HepG2 (cell line): ENCODE results near the gene PIAS1. TPM values are rescaled to one million over a fixed set of nuclear protein-coding genes. Genes with fewer than 3 reads are reported as not detected.

Experiments used
- ATAC-seq: fragments of 200-7000 bp; cut with Tn5 transposase; 3 replicates; pipeline ENCODE4 v1.9.1; 2020; ENCODE audit warnings: mild to moderate bottlenecking, moderate library complexity
- BruUV-seq: library from RNA; stranded (reverse); fragments of 400-500 nt; replicated peaks from 2 replicates; lab custom pipeline; 2021; lab: Mats Ljungman, UMichigan
- CTCF ChIA-PET: fragments of 300-600 bp; formaldehyde crosslinking; extraction: SDS; loops from one replicate; lab custom pipeline; 2021; ENCODE audit warnings: low total read pairs, inconsistent platforms, low intra/inter-chr PET ratio; lab: Yijun Ruan, JAX
- POLR2A ChIA-PET: fragments of 350-600 bp; sonication (Branson Sonifier 250); formaldehyde crosslinking; loops from one replicate; lab custom pipeline; 2020; ENCODE audit warnings: antibody characterized with exemption, inconsistent platforms; lab: Yijun Ruan, JAX
- DNase-seq: peaks from one replicate; pipeline ENCODE4 v3.0.0-alpha.2; 2015; ENCODE audit warnings: low spot score
- FAIRE-seq: peaks from 3 replicates; lab custom pipeline; 2011; peaks lifted over from hg19 to GRCh38; lab: Jason Lieb, UNC
- H2AFZ ChIP-seq: one replicate; pipeline ENCODE4 v1.6.1; 2011; ENCODE audit warnings: low read length, inconsistent platforms
- H3K27ac ChIP-seq: fragments of 300-600 bp; 3 replicates; pipeline ENCODE4 v1.8.0; 2011; ENCODE audit warnings: mixed run types, mild to moderate bottlenecking, mixed read lengths, low read length, inconsistent platforms; ENCODE audit not compliant: insufficient read depth; ENCODE audit errors: extremely low read length
- H3K27me3 ChIP-seq, 2 experiments: fragments of 200-600 bp in 1 of 2; 2 replicates in 1 of 2; 3 replicates in 1 of 2; pipeline versions ENCODE4 v1.6.0 to v1.8.0; 2011; ENCODE audit warnings: low read length in 2 of 2, mild to moderate bottlenecking in 2 of 2, moderate library complexity in 2 of 2, inconsistent platforms in 1 of 2; ENCODE audit not compliant: insufficient read depth in 2 of 2, control insufficient read depth in 1 of 2
- H3K36me3 ChIP-seq, 2 experiments: fragments of 200-600 bp in 1 of 2; replicated peaks in 1 of 2; 2 replicates in 1 of 2; 3 replicates in 1 of 2; pipeline versions ENCODE4 v1.5.1 to v1.8.0; 2011; ENCODE audit warnings: low read length in 2 of 2, inconsistent platforms in 1 of 2; ENCODE audit not compliant: insufficient read depth in 2 of 2, control insufficient read depth in 1 of 2
- H3K4me1 ChIP-seq: 2 replicates; pipeline ENCODE4 v1.5.1; 2012; ENCODE audit warnings: low read length, inconsistent platforms; ENCODE audit not compliant: insufficient read depth
- H3K4me2 ChIP-seq: 2 replicates; pipeline ENCODE4 v1.6.0; 2011; ENCODE audit warnings: low read depth, low read length, inconsistent platforms
- H3K4me3 ChIP-seq, 3 experiments: fragments of 200-600 bp in 1 of 3; sonication (generic), shearing (Covaris generic) in 1 of 3; replicated peaks in 1 of 3; 2 replicates each; pipeline ENCODE4 v1.5.1; 2011 to 2016; ENCODE audit warnings: low read length in 3 of 3, inconsistent platforms in 2 of 3, low read depth in 2 of 3, mild to moderate bottlenecking in 2 of 3, control low read depth in 1 of 3, mixed read lengths in 1 of 3; ENCODE audit not compliant: insufficient read depth in 1 of 3
- H3K79me2 ChIP-seq: one replicate; pipeline ENCODE4 v1.6.1; 2011; ENCODE audit warnings: low read length, inconsistent platforms; ENCODE audit not compliant: insufficient read depth
- H3K9ac ChIP-seq: 2 replicates; pipeline ENCODE4 v1.6.0; 2011; ENCODE audit warnings: mild to moderate bottlenecking, low read depth, low read length, inconsistent platforms; ENCODE audit not compliant: insufficient read depth
- H3K9me3 ChIP-seq: 2 replicates; pipeline ENCODE4 v1.5.1; 2012; ENCODE audit warnings: mild to moderate bottlenecking, low read length
- H4K20me1 ChIP-seq: 2 replicates; pipeline ENCODE4 v1.6.0; 2011; ENCODE audit warnings: inconsistent platforms, mild to moderate bottlenecking, low read length, moderate library complexity; ENCODE audit not compliant: insufficient read depth
- CBX5 ChIP-seq: sonication (generic); formaldehyde crosslinking; IDR thresholded peaks from 2 replicates; pipeline ENCODE4 v1.4.0; 2020; ENCODE audit warnings: missing genetic modification reagents, borderline replicate concordance
- FLYWCH1 ChIP-seq: sonication (generic); formaldehyde crosslinking; IDR thresholded peaks from 2 replicates; pipeline ENCODE4 v1.8.1; 2023; ENCODE audit warnings: mild to moderate bottlenecking, missing genetic modification reagents
- IKZF1 ChIP-seq: fragments of 450-650 bp; IDR thresholded peaks from 2 replicates; pipeline ENCODE4 v1.7.1; 2016
- MEF2D ChIP-seq: sonication (generic); formaldehyde crosslinking; IDR thresholded peaks from 2 replicates; pipeline ENCODE4 v1.5.1; 2020; ENCODE audit warnings: mild to moderate bottlenecking, missing genetic modification reagents
- SKI ChIP-seq: fragments of 450-650 bp; IDR thresholded peaks from one replicate; pipeline ENCODE4 v1.6.1; 2018; ENCODE audit warnings: mild to moderate bottlenecking; ENCODE audit not compliant: partially characterized antibody
- ZFP1 ChIP-seq: IDR thresholded peaks from 2 replicates; pipeline ENCODE4 v1.6.1; 2016
- ZNF235 ChIP-seq: sonication (generic); formaldehyde crosslinking; IDR thresholded peaks from 2 replicates; pipeline ENCODE4 v1.8.1; 2023; ENCODE audit warnings: mild to moderate bottlenecking, missing genetic modification reagents, borderline replicate concordance
- ZNF30 ChIP-seq: sonication (generic); formaldehyde crosslinking; IDR thresholded peaks from 2 replicates; pipeline ENCODE4 v1.5.0; 2020; ENCODE audit warnings: mild to moderate bottlenecking, missing genetic modification reagents
- ZNF563 ChIP-seq: sonication (generic); formaldehyde crosslinking; IDR thresholded peaks from 2 replicates; pipeline ENCODE4 v1.8.0; 2022; ENCODE audit warnings: mild to moderate bottlenecking, moderate library complexity, missing genetic modification reagents
- WGBS: methylation state at CpG from one replicate; pipeline ENCODE4 v1.1.6; 2017; ENCODE audit warnings: low lambda C conversion rate; 5-methylcytosine and 5-hydroxymethylcytosine counted together
- in situ Hi-C: cut with HindIII; loops from 2 replicates; pipeline ENCODE4 v1.10.0; 2017; ENCODE audit warnings: low pct_unique_long_range_greater_than_20kb; ENCODE audit not compliant: extremely low pct_ligation_motif_present
- intact Hi-C: fragments of 100-400 bp; cut with micrococcal nuclease; formaldehyde crosslinking; loops from one replicate; pipeline ENCODE4 v1.10.0; 2022; ENCODE audit not compliant: unreplicated experiment
- polyA plus RNA-seq, 8 experiments: library from polyadenylated mRNA; depleted of rRNA in 3 of 8; stranded (reverse) in 7 of 8; unstranded in 1 of 8; fragments of >200 nt; fragmentation: Illumina TruSeq in 4 of 8; extraction: Trizol in 4 of 8; gene quantifications; 2 replicates each; pipeline versions ENCODE4 v1.2.1 to v1.2.3, GENCODE V29; 2011 to 2016; ENCODE audit warnings: low read depth in 4 of 8, missing spikeins in 1 of 8, mixed read lengths in 1 of 8; ENCODE audit not compliant: insufficient read depth in 1 of 8
- total RNA-seq, 5 experiments: library from RNA; depleted of rRNA; stranded (reverse); fragments of >200 nt; fragmentation: Illumina TruSeq; extraction: Trizol; gene quantifications; 2 replicates each; pipeline ENCODE4 v1.2.3, GENCODE V29; 2016; ENCODE audit warnings: low read depth in 1 of 5
- TF ChIP-seq, protein P1 (sequence below): sonication (generic); formaldehyde crosslinking; IDR thresholded peaks from 2 replicates; pipeline ENCODE4 v1.4.0; 2020; ENCODE audit warnings: missing genetic modification reagents, borderline replicate concordance
- TF ChIP-seq, protein P2 (sequence below): sonication (generic); formaldehyde crosslinking; IDR thresholded peaks from 2 replicates; pipeline ENCODE4 v1.4.0; 2020; ENCODE audit warnings: missing genetic modification reagents
- TF ChIP-seq, protein P3 (sequence below): IDR thresholded peaks from 2 replicates; pipeline ENCODE4 v1.6.1; 2016; ENCODE audit warnings: missing compliant biosample characterization, missing genetic modification reagents, borderline replicate concordance
- TF ChIP-seq, protein P4 (sequence below): sonication (generic); formaldehyde crosslinking; IDR thresholded peaks from 2 replicates; pipeline ENCODE4 v1.5.0; 2020; ENCODE audit warnings: missing genetic modification reagents, mild to moderate bottlenecking, borderline replicate concordance

Gene PIAS1
- total and polyA plus RNA-seq, 2 of the 13 experiments (the other 11 are each of a cell fraction or from before 2014, with no cell fraction given) = 20.7 to 33.7 TPM

DNA sequence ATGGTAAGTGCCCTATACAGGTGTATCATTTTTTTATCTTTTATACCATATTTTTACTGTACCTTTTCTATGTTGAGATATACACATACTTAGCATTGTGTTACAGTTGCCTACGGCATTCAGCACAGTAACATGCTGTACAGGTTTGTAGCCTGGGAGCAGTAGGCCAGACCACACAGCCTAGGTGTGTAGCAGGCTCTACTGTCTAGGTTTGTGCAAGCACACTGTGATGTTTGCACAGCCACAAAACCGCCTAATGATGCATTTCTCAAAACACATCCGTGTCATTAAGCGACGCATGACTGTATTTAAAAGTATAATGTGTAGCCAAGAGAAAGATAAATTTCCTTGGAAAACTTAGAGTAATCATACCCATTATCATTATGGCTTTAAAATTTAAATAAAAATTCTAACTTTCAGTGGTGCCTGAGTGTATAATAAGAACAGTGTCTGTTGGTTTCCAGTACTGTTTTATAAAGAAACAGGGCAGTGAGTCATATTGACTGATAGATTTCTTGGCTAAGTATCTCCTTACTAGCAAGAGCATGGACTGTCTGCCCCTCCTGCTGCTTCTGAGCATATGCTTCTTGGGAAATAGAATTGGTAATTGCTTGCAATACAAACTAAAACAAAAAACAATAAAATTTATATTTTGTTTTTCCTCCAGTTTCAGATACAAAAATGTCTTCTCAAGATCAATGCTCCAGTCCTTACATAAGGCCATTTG lies 132.7 kb downstream of the PIAS1 start (continued):
- no peak for TF ChIP-seq ZNF235

DNA sequence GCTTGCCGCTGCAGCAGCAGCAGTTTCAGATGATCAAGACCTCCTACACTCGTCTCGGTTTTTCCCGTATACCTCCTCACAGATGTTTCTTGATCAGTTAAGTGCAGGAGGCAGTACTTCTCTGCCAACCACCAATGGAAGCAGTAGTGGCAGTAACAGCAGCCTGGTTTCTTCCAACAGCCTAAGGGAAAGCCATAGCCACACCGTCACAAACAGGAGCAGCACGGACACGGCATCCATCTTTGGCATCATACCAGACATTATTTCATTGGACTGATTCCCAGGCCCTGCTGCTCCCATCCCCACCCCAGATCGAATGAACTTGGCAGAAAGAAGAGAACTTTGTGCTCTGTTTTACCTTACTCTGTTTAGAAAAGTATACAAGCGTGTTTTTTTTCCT lies 133.4 kb downstream of the PIAS1 start:
- Histone ChIP-seq H3K79me2 (no peaks in the 10 kb centered on the region), H3K4me3 (no peak overlapping the region), H4K20me1 (no peaks in the 10 kb centered on the region), H3K9ac (no peak overlapping the region), H3K27ac (no peak overlapping the region), H3K27me3 (no peaks in the 10 kb centered on the region), H2AFZ (no peak overlapping the region), H3K36me3 (peaks cover 15 to 39% of the 10 kb centered on the region in 2 experiments), H3K9me3 (no peaks in the 10 kb centered on the region), H3K4me1 (peaks cover 13% of the 10 kb centered on the region), H3K4me2 (no peak overlapping the region)
- ChIA-PET POLR2A (no interaction called here), CTCF (no interaction called here)
- no peak for TF ChIP-seq ZFP1 (CRISPR knock-in tag)
- TF ChIP-seq SKI = no peak
- TF ChIP-seq, protein P1, sequence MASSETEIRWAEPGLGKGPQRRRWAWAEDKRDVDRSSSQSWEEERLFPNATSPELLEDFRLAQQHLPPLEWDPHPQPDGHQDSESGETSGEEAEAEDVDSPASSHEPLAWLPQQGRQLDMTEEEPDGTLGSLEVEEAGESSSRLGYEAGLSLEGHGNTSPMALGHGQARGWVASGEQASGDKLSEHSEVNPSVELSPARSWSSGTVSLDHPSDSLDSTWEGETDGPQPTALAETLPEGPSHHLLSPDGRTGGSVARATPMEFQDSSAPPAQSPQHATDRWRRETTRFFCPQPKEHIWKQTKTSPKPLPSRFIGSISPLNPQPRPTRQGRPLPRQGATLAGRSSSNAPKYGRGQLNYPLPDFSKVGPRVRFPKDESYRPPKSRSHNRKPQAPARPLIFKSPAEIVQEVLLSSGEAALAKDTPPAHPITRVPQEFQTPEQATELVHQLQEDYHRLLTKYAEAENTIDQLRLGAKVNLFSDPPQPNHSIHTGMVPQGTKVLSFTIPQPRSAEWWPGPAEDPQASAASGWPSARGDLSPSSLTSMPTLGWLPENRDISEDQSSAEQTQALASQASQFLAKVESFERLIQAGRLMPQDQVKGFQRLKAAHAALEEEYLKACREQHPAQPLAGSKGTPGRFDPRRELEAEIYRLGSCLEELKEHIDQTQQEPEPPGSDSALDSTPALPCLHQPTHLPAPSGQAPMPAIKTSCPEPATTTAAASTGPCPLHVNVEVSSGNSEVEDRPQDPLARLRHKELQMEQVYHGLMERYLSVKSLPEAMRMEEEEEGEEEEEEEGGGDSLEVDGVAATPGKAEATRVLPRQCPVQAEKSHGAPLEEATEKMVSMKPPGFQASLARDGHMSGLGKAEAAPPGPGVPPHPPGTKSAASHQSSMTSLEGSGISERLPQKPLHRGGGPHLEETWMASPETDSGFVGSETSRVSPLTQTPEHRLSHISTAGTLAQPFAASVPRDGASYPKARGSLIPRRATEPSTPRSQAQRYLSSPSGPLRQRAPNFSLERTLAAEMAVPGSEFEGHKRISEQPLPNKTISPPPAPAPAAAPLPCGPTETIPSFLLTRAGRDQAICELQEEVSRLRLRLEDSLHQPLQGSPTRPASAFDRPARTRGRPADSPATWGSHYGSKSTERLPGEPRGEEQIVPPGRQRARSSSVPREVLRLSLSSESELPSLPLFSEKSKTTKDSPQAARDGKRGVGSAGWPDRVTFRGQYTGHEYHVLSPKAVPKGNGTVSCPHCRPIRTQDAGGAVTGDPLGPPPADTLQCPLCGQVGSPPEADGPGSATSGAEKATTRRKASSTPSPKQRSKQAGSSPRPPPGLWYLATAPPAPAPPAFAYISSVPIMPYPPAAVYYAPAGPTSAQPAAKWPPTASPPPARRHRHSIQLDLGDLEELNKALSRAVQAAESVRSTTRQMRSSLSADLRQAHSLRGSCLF (CRISPR knock-in tag) = no peak
- TF ChIP-seq, protein P2, sequence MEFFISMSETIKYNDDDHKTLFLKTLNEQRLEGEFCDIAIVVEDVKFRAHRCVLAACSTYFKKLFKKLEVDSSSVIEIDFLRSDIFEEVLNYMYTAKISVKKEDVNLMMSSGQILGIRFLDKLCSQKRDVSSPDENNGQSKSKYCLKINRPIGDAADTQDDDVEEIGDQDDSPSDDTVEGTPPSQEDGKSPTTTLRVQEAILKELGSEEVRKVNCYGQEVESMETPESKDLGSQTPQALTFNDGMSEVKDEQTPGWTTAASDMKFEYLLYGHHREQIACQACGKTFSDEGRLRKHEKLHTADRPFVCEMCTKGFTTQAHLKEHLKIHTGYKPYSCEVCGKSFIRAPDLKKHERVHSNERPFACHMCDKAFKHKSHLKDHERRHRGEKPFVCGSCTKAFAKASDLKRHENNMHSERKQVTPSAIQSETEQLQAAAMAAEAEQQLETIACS = no peak
- TF ChIP-seq, protein P3, sequence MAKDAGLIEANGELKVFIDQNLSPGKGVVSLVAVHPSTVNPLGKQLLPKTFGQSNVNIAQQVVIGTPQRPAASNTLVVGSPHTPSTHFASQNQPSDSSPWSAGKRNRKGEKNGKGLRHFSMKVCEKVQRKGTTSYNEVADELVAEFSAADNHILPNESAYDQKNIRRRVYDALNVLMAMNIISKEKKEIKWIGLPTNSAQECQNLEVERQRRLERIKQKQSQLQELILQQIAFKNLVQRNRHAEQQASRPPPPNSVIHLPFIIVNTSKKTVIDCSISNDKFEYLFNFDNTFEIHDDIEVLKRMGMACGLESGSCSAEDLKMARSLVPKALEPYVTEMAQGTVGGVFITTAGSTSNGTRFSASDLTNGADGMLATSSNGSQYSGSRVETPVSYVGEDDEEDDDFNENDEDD = no peak
- no peak for TF ChIP-seq MEF2D (CRISPR knock-in tag)
- TF ChIP-seq IKZF1 = no peak
- TF ChIP-seq CBX5 (CRISPR knock-in tag) = no peak
- no peak for TF ChIP-seq ZNF563
- TF ChIP-seq, protein P4, sequence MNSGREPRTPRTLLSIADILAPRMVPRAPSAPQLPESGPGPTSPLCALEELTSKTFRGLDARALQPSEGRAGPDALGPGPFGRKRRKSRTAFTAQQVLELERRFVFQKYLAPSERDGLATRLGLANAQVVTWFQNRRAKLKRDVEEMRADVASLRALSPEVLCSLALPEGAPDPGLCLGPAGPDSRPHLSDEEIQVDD (CRISPR knock-in tag) = no peak
- TF ChIP-seq FLYWCH1 = no peak
- no peak for TF ChIP-seq ZNF30 (CRISPR knock-in tag)
- DNase-seq (no peak), FAIRE-seq (no peak), ATAC-seq (no peak)
- intact Hi-C loops (no loop called here), in situ Hi-C loops (no loop called here)
- no TSS peak for BruUV-seq
- 96% methylated on average over 9 of the region's 9 CpGs for WGBS
